ENCODE measurements around the gene BRCA1.
"Not testable (repeated sequence)": the region's sequence is repeated elsewhere in the genome, so short reads cannot be mapped to it uniquely, and the experiment has no call there.

Gene BRCA1

GRCh38 chr17:43068570-43069367, 56.4 kb downstream of the BRCA1 start:
- DNase-seq, result no peak

- DNase-seq, result no peak
Measured at GRCh38 chr17:43062984-43063638, 62.1 kb downstream of the BRCA1 start.

DNA sequence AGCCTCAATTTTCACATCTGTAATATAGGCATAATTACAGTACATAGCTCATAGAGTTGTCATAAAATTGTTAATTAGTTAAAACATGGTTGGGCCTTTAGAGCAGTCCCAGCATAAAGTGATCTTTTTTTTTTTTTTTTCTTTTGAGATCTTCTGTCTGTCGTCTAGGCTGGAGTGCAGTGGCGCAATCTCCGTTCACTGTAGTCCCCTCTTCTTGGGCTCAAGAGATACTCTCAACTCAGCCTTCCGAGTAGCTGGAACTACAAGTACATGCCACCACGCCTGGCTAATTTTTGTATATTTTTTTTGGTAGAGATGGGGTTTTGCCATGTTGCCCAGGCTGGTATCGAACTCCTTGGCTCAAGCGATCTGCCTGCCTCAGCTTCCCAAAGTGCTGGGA, 69.1 kb downstream of the BRCA1 start:
- DNase-seq, result no peak

GRCh38 chr17:43053008-43053407, 72.2 kb downstream of the BRCA1 start:
- DNase-seq, result not testable (repeated sequence)

DNA sequence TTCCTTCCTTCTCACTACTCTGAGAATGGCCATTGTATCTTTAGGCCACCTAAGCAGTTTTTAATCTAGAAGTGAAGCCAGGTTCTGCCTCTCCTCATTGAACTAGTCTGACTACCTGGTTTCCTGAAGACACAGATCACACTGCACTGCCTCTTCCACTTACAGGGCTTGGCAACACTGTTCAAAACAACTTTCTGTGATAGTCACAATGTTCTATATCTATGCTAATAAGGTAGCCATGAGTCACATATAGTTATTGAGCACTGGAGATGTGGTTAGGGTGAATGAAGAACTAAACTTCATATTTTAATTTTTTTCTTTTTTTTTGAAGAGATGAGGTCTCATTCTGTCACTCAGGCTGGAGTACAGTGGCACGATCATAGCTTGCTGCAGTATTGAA, 73.2 kb downstream of the BRCA1 start:
- DNase-seq, result no peak

DNA sequence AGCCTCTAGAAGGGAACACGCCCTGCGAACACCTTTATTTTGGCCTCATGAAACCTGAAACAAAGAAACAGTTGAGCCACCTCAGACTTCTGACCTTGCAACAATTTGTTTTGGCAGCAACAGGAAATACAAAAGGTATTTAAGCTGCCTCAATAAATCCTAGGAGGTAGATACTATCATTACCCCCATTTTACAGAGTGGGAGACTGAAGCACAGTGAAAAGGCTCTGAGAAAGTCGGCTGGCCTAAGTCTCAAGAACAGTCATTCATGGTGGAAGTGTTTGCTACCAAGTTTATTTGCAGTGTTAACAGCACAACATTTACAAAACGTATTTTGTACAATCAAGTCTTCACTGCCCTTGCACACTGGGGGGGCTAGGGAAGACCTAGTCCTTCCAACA, 81.1 kb downstream of the BRCA1 start:
- no peak for DNase-seq

GRCh38 chr17:43043307-43043706, 81.9 kb downstream of the BRCA1 start:
- DNase-seq, result no peak

GRCh38 chr17:43042025-43042628, 83.0 kb downstream of the BRCA1 start:
- DNase-seq, result no peak

DNA sequence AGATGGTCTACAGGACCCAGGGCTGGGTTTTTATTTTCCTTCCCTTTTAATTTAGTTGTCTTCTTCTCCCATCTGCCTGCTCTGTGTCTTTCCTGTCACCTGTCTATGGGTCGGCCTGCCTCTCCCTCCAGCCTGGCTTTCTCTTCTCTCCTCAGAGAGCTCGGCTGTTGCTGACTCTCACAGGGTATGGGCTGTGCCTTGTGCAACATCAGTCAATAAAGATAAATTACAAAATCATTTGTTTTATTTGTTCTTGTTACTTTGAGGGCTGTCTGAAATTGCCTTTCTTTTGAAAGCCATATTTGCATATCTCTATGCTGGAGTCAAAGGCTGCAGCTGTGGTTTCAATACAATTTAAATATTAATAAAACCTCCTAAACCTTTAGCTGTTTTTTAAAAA, 84.5 kb downstream of the BRCA1 start:
- DNase-seq, result peak in 1 of 2 experiments; percentile 16

DNA sequence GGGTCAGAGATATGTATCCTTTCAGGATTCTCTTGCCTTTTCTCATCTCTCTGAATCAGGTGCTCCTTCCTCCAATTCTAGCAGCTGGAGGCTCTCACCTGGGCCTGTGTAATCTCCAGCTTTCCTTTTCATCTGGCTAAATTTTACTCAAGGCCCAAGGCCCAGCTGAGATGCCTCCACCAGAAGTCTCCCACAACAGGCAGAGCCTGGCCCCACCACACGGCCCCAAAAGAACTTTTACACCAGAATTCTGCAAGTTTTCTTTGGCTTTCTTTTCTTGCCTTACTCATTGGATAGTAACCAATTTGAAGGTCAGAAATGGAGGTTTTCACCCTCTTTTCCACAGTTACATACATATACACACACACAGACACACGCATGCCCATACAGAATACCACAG, 85.5 kb downstream of the BRCA1 start:
- no peak for DNase-seq

- DNase-seq, result no peak
Measured at GRCh38 chr17:43034894-43035293, 90.3 kb downstream of the BRCA1 start.

DNA sequence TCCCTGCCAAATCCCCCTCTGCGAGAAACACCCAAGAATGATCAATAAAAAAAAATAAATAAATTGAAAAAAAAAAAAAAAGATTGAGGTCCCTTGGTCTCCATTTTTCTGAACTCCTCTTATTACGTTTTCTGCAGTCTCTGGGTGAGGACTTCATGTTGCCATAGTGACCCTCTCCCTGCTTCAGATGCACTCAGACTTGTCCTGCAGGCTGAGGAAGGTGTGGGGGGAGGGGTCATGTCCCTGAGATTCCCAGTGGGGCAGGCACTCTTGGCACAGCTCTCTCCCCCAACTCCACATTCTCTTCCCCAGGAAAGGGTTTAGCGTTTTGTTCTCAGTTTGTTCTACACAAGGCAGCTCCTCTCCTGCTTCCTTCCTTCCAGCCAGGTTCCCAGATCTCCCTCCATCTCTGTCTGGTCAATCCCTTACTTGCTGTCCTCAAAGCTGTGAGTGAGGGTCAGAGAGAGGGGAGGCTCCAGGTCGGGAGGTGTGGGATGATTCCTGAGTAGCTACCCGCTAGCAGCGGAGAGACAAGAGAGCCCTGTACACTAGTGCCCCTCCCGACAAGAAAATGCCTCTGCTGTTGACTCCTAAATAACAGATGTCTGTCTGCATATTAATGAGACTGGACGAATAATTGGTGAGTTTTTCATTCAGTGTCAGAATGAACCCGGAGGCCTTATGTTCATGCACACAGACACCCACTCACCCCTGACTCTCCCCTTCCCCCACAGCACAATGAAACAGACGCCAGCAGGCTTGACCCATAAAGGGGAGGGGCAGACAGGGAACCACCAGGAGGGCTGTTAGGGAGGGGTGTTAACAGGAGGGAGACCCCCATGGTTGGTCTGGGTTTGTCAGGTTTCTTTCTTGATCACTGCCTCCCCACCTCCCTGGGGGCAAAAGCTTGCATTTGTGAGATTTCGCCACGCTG, 90.9 kb downstream of the BRCA1 start:
- DNase-seq, result no peak

DNA sequence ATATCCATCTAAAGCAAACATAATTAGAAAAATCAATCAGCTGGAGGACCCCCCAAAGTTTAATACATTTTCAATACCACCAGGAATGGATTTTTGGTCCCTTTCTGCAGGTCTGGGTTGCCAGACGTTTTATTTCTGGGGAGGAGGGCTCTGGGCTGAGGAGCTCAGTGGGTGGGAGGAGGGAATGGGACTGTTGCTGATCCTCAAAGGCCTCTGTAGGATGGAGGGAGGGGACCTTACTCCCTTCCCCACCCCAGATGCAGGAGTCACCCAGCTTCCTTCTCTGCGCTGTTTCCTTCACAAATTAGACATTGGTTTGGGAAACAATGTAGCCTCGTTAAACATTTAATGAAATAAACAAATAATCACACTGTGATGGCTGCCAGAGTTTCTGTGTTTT, 93.5 kb downstream of the BRCA1 start:
- no peak for DNase-seq

DNA sequence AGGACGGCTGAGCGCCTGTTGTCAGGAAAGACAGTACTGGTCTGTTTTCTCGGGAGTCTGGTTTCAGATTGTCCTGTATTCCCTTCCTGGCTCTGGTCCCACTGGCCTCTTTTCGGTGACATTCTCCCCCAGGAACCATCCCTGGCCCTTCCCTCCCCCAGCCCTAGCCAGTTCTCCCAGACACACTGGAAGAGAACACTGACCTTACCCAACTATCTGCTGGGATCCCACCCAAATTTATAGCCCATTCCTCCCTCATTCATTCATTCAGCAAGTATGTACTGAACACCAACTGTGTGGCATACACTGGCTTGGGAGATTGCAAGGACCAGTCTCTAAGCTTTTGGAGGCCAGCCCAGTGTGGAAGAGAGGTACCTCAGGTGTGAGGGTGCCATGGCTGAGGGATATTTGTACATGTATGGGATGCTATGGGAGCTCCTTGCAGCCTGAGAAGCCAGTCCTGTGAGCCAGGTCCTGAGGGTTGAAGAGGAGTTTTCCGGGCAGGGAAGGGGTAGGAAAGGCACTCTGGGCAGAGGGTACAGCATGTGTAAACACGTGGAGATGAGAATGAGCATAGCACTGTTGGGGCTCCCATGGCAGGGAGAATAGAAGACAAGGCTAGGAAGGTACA, 94.9 kb downstream of the BRCA1 start:
- DNase-seq, result no peak

- DNase-seq, result no peak
Measured at GRCh38 chr17:43028221-43028861, 96.8 kb downstream of the BRCA1 start.

- DNase-seq, result no peak
Measured at GRCh38 chr17:43027091-43028032, 97.8 kb downstream of the BRCA1 start.

DNA sequence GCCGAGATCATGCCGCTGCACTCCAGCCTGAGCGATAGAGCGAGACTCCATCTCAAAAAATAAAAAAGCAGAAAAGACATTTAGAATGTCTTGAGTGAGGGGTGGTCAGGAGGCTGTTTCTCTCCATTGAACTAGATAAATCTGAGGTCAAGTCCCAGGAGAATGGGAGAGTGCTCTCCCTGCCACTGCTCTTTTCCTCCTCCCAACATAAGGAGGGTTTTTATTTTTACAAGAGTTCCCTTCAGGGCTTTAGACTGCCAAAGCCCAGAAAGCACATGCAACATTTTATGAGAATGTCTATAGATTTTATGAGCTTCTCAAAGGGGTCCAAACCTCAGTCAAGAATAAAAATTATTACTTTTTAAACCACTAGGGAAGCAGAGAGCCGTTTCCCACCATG, 98.6 kb downstream of the BRCA1 start:
- no peak for DNase-seq

GRCh38 chr17:43025766-43026537, 99.2 kb downstream of the BRCA1 start:
- DNase-seq, result no peak

DNA sequence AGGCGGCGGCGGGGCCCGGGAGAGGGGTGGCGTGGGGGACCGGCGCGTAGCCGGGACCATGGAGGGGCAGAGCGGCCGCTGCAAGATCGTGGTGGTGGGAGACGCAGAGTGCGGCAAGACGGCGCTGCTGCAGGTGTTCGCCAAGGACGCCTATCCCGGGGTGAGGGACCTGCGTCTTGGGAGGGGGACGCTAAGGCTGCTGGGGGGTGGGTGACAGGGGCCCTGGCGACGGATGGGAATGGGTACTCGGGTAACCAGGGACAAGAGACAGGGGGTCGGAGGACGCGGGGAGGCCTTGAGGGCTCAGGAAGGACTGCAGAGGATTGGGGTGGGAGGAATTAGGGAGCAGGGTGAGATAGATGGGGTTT, 99.9 kb downstream of the BRCA1 start:
- no peak for DNase-seq

All from NCI-H2081 (cell line).